Tibial nerve (tissue), 4 donors: Measurements from ENCODE around the gene TTC7B.

Experiments
- EP300 ChIP-seq, 2 donors: sonication (generic); formaldehyde crosslinking; IDR thresholded peaks; one replicate each; pipeline ENCODE4 v1.6.1; 2017; ENCODE audit warnings: antibody characterized with exemption in 2 of 2, mild to moderate bottlenecking in 1 of 2
- POLR2A ChIP-seq, 2 donors: fragments of 450-650 bp; IDR thresholded peaks; one replicate each; pipeline ENCODE4 v1.6.1; 2017; ENCODE audit warnings: antibody characterized with exemption in 2 of 2, mild to moderate bottlenecking in 2 of 2, moderate library complexity in 2 of 2
- TF ChIP-seq, protein P1 (sequence below), 5 experiments: fragments of 200-600 bp in 3 of 5; fragments of 450-650 bp in 2 of 5; sonication (generic) in 3 of 5; IDR thresholded peaks; one replicate each; pipeline ENCODE4 v1.5.1; 2016 to 2019; ENCODE audit warnings: antibody characterized with exemption in 5 of 5, mild to moderate bottlenecking in 3 of 5, moderate library complexity in 2 of 5

DNA sequence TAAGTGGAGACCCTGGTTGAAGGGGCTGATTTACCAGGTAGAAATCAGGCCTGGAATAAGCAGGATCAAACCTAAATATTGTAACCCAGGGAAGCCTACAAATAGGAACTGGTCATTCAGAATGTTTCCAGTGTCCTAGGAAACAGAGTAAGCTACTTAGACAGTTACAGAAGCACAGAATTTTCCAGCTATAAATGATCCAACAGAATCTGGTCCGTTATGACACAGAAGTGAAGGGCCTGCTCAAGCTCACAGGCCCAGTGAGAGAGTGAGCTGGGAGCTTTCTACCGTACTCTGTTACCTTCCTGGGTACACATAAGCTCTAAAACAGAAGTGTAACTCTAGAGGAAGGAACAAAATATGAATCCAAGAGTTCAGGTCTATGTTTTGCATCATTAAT lies 119.1 kb downstream of the TTC7B start:
- TF ChIP-seq POLR2A (IDR thresholded peaks at IDR 0.05) (no peak), EP300 (IDR thresholded peaks at IDR 0.05) (no peak)
- TF ChIP-seq, protein P1, sequence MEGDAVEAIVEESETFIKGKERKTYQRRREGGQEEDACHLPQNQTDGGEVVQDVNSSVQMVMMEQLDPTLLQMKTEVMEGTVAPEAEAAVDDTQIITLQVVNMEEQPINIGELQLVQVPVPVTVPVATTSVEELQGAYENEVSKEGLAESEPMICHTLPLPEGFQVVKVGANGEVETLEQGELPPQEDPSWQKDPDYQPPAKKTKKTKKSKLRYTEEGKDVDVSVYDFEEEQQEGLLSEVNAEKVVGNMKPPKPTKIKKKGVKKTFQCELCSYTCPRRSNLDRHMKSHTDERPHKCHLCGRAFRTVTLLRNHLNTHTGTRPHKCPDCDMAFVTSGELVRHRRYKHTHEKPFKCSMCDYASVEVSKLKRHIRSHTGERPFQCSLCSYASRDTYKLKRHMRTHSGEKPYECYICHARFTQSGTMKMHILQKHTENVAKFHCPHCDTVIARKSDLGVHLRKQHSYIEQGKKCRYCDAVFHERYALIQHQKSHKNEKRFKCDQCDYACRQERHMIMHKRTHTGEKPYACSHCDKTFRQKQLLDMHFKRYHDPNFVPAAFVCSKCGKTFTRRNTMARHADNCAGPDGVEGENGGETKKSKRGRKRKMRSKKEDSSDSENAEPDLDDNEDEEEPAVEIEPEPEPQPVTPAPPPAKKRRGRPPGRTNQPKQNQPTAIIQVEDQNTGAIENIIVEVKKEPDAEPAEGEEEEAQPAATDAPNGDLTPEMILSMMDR (IDR thresholded peaks at IDR 0.05), result no peak
